Cerebellar cortex (tissue), 1 donor: ENCODE results near the gene SYTL1.
"Not testable (repeated sequence)": the region's sequence is repeated elsewhere in the genome, so short reads cannot be mapped to it uniquely, and the experiment has no call there.

ENCODE experiments used
- DNase-seq: peaks from one replicate; pipeline ENCODE4 v3.0.0-alpha.2; 2015; ENCODE audit warnings: low spot score

The SYTL1 gene

GRCh38 chr1:27384797-27385196, 43.0 kb downstream of the SYTL1 start:
- not testable (repeated sequence) for DNase-seq

DNA sequence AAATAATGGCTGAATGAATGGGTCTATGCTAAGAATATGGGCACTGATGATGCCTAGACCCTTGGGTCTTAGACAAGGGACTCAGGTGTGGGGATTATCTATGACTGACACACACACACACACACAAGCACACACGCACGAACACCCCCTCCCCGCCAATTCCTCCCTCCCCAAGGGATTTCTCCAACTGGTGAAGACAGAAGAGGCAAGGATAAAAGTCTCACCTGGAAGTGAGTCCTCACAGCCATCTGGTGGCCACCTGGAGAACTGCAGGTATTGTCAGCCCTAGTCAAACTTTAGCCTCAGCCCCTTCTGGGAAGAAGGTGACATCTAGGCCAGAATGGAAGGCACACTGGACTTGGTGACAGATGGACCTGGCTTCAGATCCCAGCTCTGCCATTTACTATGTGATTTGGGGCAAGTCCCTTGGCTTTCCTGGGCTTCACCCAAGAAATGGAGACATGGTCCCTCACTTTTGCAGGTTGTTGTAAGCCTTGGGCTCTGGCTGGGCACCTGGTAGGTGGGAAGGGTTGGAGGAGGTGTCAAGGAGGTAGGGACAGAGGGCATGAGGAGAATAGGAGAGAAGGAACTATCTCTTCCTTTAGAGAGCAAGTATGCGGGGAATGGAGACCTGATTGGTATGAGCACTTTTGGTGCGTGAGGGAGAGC, 46.6 kb downstream of the SYTL1 start:
- peak; percentile 90 for DNase-seq

GRCh38 chr1:27391511-27392095, 49.8 kb downstream of the SYTL1 start:
- peak; percentile 82 for DNase-seq

GRCh38 chr1:27392096-27392777, 50.4 kb downstream of the SYTL1 start, which contains the start of gene GPR3:
TSS of gene GPR3 (plus strand) at chr1:27392622. CDS start at chr1:27393799, 1,177 bp downstream.
- peak; percentile 89 for DNase-seq

GRCh38 chr1:27392778-27393635, 51.2 kb downstream of the SYTL1 start:
- DNase-seq, result peak; percentile 27

GRCh38 chr1:27393641-27394281, 51.9 kb downstream of the SYTL1 start:
- DNase-seq, result no peak

GRCh38 chr1:27394282-27394658, 52.4 kb downstream of the SYTL1 start:
- peak; percentile 53 for DNase-seq

GRCh38 chr1:27394925-27395324, 53.1 kb downstream of the SYTL1 start:
- DNase-seq, result no peak

GRCh38 chr1:27395441-27396195, 53.8 kb downstream of the SYTL1 start:
- peak; percentile 89 for DNase-seq

DNA sequence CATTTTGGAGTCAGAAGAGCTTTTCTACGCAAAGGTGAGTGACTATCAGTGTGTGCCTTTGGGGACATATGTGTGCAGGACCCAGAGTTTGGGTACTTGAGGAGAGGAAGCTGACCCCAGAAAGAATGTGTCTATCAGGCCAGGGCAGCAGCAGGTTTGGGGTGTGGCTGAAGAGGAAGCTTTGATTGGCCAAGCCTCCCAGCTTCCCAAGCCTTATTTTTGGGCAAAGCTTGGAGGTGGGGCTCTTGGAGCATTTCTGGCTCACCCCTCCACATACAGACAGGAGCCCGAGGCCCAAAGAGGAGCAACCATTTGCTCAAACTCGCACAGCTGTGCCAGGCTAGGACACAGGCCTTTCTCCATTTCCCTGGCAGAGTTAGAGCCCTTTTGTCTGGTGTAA, 55.3 kb downstream of the SYTL1 start:
- no peak for DNase-seq

DNA sequence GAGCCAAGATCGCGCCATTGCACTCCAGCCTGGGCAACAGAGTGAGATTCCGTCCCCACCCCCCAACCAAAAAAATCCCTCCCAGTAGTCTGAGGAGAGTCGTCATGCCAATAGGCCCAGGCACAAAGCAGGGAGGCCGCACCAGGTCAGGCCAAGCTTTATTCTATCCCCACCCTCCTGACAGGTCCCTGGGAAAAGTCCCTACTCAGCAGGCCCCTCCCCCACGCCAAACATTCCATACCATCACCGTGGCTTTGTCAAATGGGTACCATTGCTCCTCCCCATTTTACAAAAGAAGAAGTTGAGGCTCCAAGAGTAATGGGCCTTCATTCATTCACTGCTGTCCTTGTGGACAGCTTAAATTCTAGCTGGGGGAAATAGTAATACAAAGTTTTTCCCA, 55.9 kb downstream of the SYTL1 start:
- no peak for DNase-seq

DNA sequence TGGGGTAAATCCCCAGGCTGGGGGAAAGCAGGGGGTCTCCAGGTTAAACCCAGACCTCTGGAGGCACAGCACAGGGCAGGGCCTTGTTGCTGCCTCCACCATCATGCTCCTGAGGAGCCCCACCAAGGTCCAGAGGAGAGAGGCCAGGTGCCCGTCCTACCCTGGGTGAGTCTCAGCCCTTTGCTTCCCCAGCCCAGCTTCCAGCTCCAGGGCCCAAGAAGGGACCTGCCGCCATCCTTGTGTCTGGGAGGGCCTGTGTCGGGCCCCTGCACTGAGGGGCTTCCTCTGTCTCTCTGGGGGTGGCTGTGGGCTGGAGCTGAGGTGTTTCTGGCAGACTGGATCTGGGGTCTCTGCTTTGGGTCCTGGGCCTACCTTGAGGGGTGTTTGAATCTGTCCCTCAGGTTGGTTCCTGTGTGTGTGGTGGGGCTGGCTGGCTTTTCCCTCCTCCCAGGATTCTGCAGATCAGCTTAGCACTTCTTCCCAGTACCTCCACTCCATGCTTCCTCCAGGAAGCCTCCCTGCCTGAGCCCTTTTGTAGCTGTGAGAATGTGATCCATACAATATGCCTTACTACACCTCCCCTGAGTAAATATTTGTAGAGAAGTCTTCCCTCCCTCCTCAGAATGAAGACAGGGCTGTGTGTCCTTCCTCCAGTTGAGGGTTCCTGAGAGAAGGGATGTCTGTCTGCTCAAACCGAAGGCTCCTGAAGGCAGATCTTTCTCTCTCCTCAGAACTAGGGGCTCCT, 56.8 kb downstream of the SYTL1 start:
- DNase-seq, result no peak

DNA sequence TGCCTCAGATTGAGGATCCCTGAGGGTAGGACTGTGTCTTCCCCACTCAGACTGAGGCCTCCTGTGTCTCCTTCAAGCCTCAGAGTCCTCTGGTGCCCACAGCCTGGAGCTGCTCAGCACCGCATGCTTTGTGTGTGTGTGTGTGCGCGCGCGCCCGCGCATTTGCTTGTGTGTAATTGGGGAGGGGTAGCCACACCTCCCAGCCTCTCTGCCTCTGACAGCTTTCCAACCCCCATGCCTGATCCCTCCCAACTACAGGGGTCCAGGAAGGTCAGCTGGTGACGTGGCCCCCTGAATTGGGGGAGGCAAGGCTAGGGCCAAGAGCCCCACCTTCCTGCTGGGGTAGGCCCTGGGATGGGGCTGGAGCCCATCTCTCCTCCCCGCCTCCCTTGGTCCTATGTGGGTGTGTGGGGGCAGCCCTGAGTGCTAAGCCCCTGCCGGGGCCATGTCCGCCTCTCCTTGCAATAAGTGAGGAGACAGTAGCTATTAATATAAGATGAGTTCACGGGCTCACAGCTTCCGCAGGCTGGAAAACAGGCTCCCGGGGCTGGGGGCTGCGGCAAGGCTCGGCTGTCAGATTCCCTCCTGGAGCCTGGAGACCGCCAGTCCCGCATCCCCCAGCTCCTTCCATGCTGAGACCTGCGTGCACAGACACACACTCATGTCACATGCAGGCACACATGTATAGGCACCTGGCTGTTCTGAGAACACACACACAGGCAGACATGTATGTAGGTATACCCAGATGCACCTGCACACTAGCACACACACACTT, 57.6 kb downstream of the SYTL1 start:
- DNase-seq, result no peak

GRCh38 chr1:27400082-27400962, 58.5 kb downstream of the SYTL1 start:
- DNase-seq, result no peak

DNA sequence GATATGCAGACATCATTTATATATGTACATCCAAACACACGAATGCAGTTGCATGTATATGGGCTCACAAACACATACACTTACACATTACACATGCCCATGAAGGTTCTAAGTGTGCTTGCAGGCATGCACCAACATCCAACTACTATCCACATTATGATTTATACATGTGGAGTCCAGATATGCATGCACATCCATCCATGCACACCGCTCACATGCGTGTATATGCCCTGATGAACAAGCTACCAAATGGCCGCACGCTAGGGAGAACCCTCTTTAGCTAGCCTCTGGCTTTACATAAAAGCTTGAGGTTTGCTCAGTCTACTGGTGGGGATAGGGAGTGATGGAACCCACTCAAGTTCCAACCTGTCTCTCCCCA, 59.1 kb downstream of the SYTL1 start:
- DNase-seq, result no peak

DNA sequence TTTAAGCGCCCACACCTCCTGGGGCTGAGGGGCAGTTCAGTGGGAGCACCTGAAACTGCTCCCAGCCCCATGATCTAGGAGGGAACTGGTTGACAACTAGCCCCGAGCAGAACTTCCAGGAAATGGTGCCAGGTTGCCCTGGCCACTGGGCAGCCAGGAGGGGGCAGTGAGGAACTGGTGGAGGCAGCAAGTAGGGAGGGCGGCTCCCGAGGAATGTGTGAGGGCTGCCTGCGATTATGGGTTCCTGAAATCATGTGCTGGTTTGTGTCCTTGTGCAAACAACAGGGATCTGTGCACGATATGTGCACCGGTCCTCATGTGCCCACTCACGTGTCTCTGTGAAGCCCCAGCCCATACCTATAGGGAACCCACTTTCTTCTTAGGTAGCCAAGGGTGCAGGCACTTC, 60.5 kb downstream of the SYTL1 start:
- peak; percentile 52 for DNase-seq

- peak; percentile 33 for DNase-seq
Measured at GRCh38 chr1:27403065-27403726, 61.4 kb downstream of the SYTL1 start.
